ENCODE data around the gene SPATA32. TPM values are rescaled to one million over a fixed set of nuclear protein-coding genes. Genes with fewer than 3 reads are reported as not detected.

SPATA32 gene
- total RNA-seq, 1 donor: not detected

- H3K4me3 ChIP-seq (ENCODE audit: insufficient read depth, low read length): no peak overlapping the region
- H3K36me3 ChIP-seq (ENCODE audit: insufficient read depth, low read length): no peaks in the 10 kb centered on the region
- H3K4me1 ChIP-seq (ENCODE audit: insufficient read depth, low read length): peaks cover 41% of the 10 kb centered on the region
- H3K9me3 ChIP-seq (ENCODE audit: low read depth, low read length): no peaks in the 10 kb centered on the region
- TF ChIP-seq, protein P1, sequence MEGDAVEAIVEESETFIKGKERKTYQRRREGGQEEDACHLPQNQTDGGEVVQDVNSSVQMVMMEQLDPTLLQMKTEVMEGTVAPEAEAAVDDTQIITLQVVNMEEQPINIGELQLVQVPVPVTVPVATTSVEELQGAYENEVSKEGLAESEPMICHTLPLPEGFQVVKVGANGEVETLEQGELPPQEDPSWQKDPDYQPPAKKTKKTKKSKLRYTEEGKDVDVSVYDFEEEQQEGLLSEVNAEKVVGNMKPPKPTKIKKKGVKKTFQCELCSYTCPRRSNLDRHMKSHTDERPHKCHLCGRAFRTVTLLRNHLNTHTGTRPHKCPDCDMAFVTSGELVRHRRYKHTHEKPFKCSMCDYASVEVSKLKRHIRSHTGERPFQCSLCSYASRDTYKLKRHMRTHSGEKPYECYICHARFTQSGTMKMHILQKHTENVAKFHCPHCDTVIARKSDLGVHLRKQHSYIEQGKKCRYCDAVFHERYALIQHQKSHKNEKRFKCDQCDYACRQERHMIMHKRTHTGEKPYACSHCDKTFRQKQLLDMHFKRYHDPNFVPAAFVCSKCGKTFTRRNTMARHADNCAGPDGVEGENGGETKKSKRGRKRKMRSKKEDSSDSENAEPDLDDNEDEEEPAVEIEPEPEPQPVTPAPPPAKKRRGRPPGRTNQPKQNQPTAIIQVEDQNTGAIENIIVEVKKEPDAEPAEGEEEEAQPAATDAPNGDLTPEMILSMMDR (IDR thresholded peaks at IDR 0.05; ENCODE audit: extremely low read depth, low read depth, low read length): no peak
- peak; percentile 86 for DNase-seq (ENCODE audit: insufficient read length, low spot score, missing footprints)
- no peak overlapping the region for H2AFZ ChIP-seq (ENCODE audit: low read length)
- H4K20me1 ChIP-seq (ENCODE audit: insufficient read depth, low read length): no peaks in the 10 kb centered on the region
- peaks cover 18% of the 10 kb centered on the region for H3K27me3 ChIP-seq (ENCODE audit: insufficient read depth, low read length)
- no peak overlapping the region for H3K27ac ChIP-seq (ENCODE audit: low read depth, low read length)
- H3K4me2 ChIP-seq (ENCODE audit: insufficient read depth, low read length): no peak overlapping the region
- no peaks in the 10 kb centered on the region for H3K79me2 ChIP-seq (ENCODE audit: insufficient read depth, low read length)
Measured at GRCh38 chr17:45225964-45226530, 35.8 kb downstream of the SPATA32 start.

DNA sequence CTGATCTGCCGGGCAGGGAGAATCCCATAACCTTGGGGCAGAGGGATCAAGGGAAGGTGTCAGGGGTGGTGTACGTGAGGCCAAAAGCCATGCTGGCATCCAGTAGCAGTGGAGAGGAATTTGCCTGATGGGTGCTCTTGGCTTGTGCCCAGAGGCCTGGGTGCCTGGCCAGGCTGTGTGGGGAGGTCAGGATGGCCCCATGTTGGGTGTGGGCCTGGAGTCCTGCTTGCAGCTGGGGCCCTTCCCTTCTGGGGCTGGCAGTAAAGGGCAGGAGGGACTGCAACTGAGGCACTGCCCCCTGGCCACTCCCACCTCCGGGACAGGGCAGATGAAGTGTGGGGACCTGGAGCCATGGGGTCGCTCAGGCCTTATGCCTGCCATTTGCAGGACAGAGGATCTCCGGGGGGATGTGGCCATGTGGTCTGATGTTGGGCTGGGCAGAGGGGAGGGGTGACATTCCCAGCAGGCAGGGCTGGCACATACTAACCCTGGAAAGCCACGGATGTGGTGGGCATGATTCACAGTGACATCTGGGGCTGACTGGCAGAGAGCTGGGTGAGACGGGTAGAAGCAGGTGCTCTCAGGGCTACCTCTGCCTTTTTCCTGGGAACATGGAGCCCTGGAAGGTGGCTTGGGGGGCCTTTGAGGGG is 36.7 kb downstream of the SPATA32 start:
- DNase-seq (ENCODE audit: insufficient read length, low spot score, missing footprints): peak; percentile 92

GRCh38 chr17:45224671-45225050 is 37.2 kb downstream of the SPATA32 start:
- Histone ChIP-seq H3K4me2 (ENCODE audit: insufficient read depth, low read length) (no peak overlapping the region), H3K4me1 (ENCODE audit: insufficient read depth, low read length) (peaks cover 28% of the 10 kb centered on the region), H3K79me2 (ENCODE audit: insufficient read depth, low read length) (no peaks in the 10 kb centered on the region), H3K9me3 (ENCODE audit: low read depth, low read length) (no peaks in the 10 kb centered on the region), H2AFZ (ENCODE audit: low read length) (no peak overlapping the region), H3K4me3 (ENCODE audit: insufficient read depth, low read length) (no peak overlapping the region), H3K27me3 (ENCODE audit: insufficient read depth, low read length) (peaks cover 30% of the 10 kb centered on the region), H3K27ac (ENCODE audit: low read depth, low read length) (no peak overlapping the region), H4K20me1 (ENCODE audit: insufficient read depth, low read length) (no peaks in the 10 kb centered on the region), H3K36me3 (ENCODE audit: insufficient read depth, low read length) (no peaks in the 10 kb centered on the region)
- peak; percentile 80 for DNase-seq (ENCODE audit: insufficient read length, low spot score, missing footprints)
- TF ChIP-seq, protein P1 (IDR thresholded peaks at IDR 0.05; ENCODE audit: extremely low read depth, low read depth, low read length): no peak

More for the DNA sequence above, 36.7 kb downstream of the SPATA32 start:
- H3K4me2 ChIP-seq (ENCODE audit: insufficient read depth, low read length): no peak overlapping the region
- no peaks in the 10 kb centered on the region for H3K79me2 ChIP-seq (ENCODE audit: insufficient read depth, low read length)
- H4K20me1 ChIP-seq (ENCODE audit: insufficient read depth, low read length): no peaks in the 10 kb centered on the region
- TF ChIP-seq, protein P1 (IDR thresholded peaks at IDR 0.05; ENCODE audit: extremely low read depth, low read depth, low read length): no peak
- H3K36me3 ChIP-seq (ENCODE audit: insufficient read depth, low read length): no peaks in the 10 kb centered on the region
- H3K27ac ChIP-seq (ENCODE audit: low read depth, low read length): no peak overlapping the region
- peaks cover 26% of the 10 kb centered on the region for H3K27me3 ChIP-seq (ENCODE audit: insufficient read depth, low read length)
- no peaks in the 10 kb centered on the region for H3K9me3 ChIP-seq (ENCODE audit: low read depth, low read length)
- H2AFZ ChIP-seq (ENCODE audit: low read length): no peak overlapping the region
- no peak overlapping the region for H3K4me3 ChIP-seq (ENCODE audit: insufficient read depth, low read length)
- peaks cover 32% of the 10 kb centered on the region for H3K4me1 ChIP-seq (ENCODE audit: insufficient read depth, low read length)
